Stimulated activated CD4-positive, alpha-beta T cell treated with anti-CD3 and anti-CD28 coated beads, Interleukin-15, amount 100 ng/mL, for 48 hours (primary cell): ENCODE data around the gene UBXN10.
A peak's percentile ranks its signal among the peaks of the same experiment; 100 is the strongest.

ENCODE experiments used
- DNase-seq, 2 donors: peaks; one replicate each; pipeline ENCODE4 v3.0.0-alpha.2; 2020; ENCODE audit warnings: low read depth in 2 of 2

The UBXN10 gene

DNA sequence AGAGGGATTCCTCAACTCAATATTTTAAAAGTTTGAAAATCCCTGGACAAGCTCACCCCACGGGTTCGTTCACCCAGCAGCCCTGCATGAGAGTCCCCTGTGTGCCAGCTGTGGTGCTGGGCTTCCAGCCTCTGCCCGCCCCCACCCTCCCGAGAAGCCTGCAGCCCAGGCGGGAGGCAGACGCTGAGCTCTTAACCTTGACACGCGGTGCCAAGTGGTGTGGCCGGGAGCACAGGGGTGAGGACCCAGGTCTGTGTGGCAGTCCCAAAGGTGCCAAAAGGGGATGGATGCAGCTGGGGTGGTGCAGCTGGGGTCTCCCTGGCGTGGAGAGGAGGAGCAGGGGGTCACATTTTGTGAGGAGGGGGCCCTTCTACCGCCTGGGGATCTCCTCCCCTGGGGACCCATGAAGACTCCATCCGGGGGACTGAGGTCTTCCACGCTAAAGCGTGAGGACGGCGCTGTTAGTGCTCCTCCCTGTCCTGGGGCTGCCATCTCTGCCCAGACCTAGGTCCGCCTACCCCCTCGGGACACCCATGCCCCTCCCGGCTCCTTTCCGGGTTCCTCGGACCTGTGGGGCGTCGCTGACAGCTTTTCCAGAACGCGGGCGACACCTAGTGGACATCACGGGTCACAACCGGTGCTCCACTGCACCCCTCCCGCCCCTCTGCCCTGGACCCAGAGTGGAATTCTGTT is 33.8 kb upstream of the UBXN10 start:
- peak; percentile 61 to 70 for DNase-seq

DNA sequence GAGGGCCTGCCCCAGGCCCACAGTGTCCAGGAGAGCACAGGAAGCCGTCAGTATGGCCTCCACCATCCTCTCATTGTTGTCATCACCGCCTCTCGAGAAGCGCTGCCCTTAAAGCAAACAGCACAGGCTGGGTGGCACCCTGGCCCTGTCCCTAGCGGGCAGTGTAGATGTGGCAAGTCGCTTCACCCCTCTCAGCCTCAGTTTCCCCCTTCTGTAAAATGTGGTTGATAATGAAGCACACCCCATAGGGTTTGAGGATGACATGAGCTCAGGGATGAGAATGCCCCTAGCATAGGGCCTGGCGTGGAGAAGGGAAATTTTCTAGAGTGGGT is 33.3 kb upstream of the UBXN10 start:
- no peak for DNase-seq

- no peak for DNase-seq
Measured at GRCh38 chr1:20153000-20153418, 32.9 kb upstream of the UBXN10 start.

DNA sequence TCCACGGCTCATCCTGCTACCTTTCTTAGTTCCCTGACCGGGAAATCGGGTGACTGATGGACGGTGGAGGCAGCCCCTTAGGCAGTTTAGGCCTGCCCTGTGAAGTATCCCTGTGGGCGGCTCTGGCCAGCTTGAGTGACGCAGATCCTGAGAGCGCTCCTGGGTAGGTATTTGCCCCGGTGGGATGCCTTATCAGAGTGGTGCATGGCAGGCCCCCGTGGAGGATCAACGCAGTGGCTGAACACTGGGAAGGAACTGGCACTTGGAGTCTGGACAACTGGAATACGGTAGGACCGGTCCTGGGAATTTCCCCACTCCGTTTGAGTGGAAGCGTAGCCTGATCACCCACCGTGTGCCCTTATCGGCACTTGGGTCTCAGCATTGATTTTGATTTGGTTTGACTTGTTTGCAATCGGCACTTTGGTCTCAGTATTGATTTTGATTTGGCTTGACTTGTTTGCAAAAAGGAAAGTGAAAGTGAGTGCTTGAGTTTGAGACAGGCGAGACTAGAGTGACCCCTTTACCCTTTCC is 31.5 kb upstream of the UBXN10 start:
- no peak for DNase-seq

- DNase-seq = no peak
Measured at GRCh38 chr1:20158358-20159070, 27.4 kb upstream of the UBXN10 start.

DNA sequence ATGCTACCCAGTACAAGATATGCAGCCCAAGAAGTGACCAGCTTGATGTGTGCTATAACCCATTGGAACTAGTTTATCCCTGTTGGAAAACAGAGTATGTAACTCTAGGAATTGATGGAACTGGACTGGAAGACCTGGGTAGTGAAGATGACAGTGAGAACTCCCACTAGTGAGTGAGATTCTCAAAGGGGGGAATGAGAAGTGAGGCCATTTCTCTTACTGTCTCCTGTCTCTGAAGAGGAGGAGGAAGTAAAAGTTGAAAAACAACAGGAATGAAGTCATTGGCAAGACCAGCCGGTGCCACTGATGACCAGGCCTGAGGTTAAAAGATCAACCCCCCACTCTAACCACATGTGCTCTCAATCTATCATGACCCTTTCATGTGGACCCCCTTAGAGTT is 25.9 kb upstream of the UBXN10 start:
- DNase-seq = no peak

- no peak for DNase-seq
Measured at GRCh38 chr1:20164694-20165202, 21.1 kb upstream of the UBXN10 start.

DNA sequence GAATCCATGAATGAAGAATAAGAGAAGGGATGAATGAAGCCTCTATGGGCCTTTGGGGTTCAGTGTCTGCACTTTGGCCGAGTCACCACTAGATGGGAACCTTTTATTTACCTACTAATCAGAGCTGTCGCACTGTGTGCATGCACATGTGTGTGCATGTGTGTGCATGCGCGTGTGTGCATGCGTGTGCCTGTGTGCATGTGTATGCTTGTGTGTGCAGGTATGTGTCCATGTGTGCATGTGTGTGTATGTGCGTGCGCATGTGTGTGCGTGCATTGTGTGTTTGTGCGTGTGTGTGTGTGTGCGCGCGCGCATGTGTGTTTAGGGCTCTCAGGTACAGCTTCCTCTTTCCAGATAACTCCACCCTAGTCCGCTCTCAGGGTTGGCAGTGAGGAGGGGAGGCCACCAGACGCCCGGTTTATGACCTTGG is 20.4 kb upstream of the UBXN10 start:
- DNase-seq = no peak

DNA sequence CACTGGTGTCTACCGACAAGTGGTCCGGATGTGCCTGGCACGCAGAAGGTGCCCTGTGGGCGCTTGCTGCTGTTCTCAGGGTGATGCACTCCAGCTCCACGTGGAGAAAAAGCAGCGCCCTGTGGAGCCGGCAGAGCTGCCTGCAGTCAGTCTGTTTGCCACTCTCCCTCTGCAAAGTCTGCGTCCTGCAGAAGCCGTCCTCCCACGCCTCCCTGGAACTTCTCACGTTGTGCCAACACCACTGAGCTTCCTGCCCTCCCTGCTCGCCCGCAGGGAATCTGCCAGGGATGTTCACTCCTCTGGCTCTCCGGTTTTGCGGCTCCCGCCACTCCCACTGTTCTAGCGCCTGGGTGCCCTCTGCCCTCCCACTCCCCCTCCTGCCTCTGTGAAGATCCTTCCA is 19.8 kb upstream of the UBXN10 start:
- DNase-seq = no peak

DNA sequence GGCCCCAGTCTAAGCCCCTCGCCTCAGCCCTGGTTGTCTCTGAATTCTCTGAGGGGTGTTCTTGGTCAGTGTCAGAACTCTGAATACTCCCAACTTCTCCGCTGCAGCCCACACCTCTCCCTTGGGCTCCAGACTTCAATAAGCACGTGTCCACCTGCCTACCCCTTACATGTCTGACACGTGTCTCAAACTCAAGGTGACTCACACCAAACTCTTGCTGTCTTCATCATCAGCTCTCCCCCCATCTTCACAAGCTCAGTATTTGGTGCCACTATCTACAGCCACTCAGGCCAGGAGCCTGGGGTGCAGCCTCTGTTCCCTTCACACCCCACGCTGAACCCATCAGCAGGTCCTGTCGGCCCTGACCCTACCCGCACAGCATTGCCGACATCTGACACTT is 18.8 kb upstream of the UBXN10 start:
- no peak for DNase-seq

- DNase-seq = no peak
Measured at GRCh38 chr1:20168564-20169491, 17.1 kb upstream of the UBXN10 start.

DNA sequence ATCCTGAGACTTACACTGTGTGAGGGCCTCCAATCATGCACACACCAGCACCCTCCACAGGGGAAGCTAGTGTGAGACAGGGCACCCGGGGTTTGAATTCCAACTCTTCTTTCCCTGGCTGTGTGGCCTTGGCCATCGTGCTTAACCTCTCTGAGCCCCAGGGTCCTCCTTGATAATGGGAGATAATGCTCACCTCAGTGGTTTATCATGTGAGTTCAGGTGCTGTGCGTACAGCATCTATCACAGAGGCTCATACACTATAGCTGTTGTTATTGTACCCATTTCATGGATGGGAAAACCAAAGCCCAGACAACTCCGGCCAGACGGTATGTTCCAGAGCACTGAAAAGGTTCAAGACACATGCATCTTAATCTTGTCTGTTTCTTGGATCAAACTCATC is 16.0 kb upstream of the UBXN10 start:
- DNase-seq = no peak

- no peak for DNase-seq
Measured at GRCh38 chr1:20172033-20172590, 13.8 kb upstream of the UBXN10 start.

GRCh38 chr1:20174937-20175666 is 10.8 kb upstream of the UBXN10 start:
- no peak for DNase-seq

DNA sequence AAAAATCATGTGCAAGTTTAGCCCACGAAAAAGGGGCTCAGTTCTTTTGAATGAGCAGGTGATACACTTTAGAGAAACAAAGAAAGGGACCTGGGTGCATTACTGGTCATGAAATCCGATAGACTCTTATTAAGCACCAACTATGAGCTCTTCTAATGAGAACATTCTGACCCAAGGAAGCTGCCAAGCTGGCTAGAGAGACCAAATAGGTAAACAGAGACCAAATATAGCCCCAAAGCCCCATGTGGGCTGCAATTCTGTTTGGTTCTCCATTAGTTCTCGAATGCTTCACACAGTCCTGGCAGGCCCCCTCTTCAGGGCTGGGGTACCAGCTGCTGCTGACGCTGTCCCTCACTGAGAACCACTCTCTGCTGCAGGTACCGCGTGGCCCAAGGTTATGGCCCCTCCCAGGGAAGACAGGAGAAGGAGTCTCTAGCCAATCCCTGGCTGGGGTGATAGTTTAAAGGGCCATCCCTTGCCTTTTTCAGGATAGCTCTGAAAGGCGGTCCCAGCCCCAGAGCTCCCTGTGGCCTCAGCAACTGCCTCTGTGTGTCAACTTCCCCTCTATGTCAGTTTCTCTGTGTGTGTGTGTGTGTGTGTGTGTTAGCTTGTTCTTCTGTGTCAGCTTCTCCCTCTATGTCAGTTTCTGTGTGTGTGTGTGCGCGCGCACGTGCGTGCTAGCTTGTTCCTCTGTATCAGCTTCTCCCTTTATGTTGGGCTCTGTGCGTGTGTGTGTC is 7.1 kb upstream of the UBXN10 start:
- no peak for DNase-seq

- DNase-seq = no peak
Measured at GRCh38 chr1:20179371-20180128, 6.3 kb upstream of the UBXN10 start.

DNA sequence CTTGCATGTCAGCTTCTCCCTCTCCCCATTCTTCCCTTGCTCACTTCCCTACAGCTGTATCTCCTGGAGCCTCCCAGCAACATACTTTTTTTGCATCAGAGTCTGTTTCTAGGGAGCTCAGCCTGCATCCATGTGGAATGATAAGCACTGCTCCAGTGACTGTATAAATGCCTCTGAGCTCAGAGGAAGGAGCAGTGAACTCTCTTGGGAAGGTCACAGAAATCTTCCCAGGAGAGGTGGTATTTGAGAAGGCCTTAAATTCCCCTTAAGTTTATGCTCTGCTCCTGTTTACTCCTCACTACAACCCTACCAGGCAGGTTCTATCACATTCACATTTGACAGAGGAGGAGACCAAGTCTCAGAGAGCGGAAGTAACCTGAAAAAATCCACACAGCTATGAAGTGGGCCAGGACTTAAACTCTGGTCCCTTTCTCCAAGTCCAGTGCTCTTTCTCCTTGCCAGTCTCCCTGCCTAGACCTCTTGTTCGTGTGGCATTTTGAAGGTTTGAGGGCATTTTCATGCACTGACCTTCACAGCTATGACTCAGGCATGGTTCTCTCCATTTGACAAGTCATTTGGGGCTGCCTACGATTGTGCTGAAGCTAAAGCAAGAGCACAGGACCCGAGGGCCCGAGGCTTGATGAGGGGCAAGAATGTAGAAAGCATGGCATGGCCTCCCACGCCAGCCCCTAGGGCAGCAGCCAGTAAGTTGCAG is 5.6 kb upstream of the UBXN10 start:
- DNase-seq = no peak

- no peak for DNase-seq
Measured at GRCh38 chr1:20180844-20181207, 5.1 kb upstream of the UBXN10 start.

DNA sequence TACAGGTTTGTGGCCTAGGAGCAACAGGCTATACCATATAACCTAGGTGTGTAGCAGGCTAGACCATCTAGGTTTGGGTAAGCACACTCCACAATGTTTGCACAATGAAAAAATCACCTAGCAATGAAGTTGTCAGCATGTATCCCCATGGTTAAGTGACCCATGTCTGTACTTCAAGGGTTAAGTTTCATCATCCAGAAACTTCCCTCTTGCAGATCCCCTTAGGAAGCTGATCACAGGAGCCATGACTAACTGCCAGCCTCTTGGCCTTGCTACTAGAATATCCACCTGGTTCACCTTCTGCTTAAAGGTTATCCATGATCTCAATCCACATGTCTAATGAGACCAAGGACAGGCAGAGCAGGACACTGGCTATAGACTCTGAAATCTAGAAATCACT is 3.5 kb upstream of the UBXN10 start:
- DNase-seq = no peak
